ENCODE data around the gene GCN1. TPM values are rescaled to one million over a fixed set of nuclear protein-coding genes. Genes with fewer than 3 reads are reported as not detected.

The GCN1 gene
- total RNA-seq, 1 experiment from 2014 or later: 254 TPM

GRCh38 chr12:120169946-120170345 is 24.6 kb downstream of the GCN1 start:
- CTCF ChIA-PET: no interaction called here
- Histone ChIP-seq H3K4me3 (ENCODE audit: low read length) (no peak overlapping the region), H3K9me3 (ENCODE audit: low read length) (no peaks in the 10 kb centered on the region), H3K27me3 (ENCODE audit: low read length) (no peaks in the 10 kb centered on the region), H3K36me3 (ENCODE audit: low read depth, low read length) (peaks cover 68% of the 10 kb centered on the region), H3F3A (ENCODE audit: low read length, unreplicated experiment) (no peaks in the 10 kb centered on the region), H3K9ac (ENCODE audit: low read length) (no peak overlapping the region), H3K79me2 (ENCODE audit: low read length) (no peaks in the 10 kb centered on the region), H3K27ac (ENCODE audit: low read length) (no peak overlapping the region), H4K20me1 (ENCODE audit: low read length) (no peaks in the 10 kb centered on the region), H3K4me2 (ENCODE audit: low read length) (no peak overlapping the region), H3K4me1 (ENCODE audit: insufficient read depth, low read length) (no peaks in the 10 kb centered on the region), H2AFZ (ENCODE audit: low read length) (no peak overlapping the region), H3K9me2 (replicated peaks; ENCODE audit: low read length) (no peaks in the 10 kb centered on the region)
- TF ChIP-seq EZH2 (IDR thresholded peaks at IDR 0.05; ENCODE audit: low read length, unreplicated experiment): no peak
- no peak for TF ChIP-seq CTCF (conservative IDR thresholded peaks at IDR 0.05; ENCODE audit: low read depth, low read length)
- TF ChIP-seq EZH2phosphoT487 (IDR thresholded peaks at IDR 0.05; ENCODE audit: borderline replicate concordance, low read length): no peak
- ATAC-seq (peak; percentile 52), DNase-seq (no peak)
- no TSS peak for BruUV-seq (replicated peaks)
- POLR2A ChIA-PET (ENCODE audit: unreplicated experiment): no interaction called here
- intact Hi-C loops (cut with micrococcal nuclease): no loop called here

GRCh38 chr12:120168337-120168736 is 26.2 kb downstream of the GCN1 start:
- no peaks in the 10 kb centered on the region for H3F3A ChIP-seq (ENCODE audit: low read length, unreplicated experiment)
- TSS peak; percentile 18 for BruUV-seq (replicated peaks)
- H3K9me3 ChIP-seq (ENCODE audit: low read length): no peaks in the 10 kb centered on the region
- no peak for TF ChIP-seq CTCF (conservative IDR thresholded peaks at IDR 0.05; ENCODE audit: low read depth, low read length)
- TF ChIP-seq EZH2 (IDR thresholded peaks at IDR 0.05; ENCODE audit: low read length, unreplicated experiment): no peak
- TF ChIP-seq EZH2phosphoT487 (IDR thresholded peaks at IDR 0.05; ENCODE audit: borderline replicate concordance, low read length): no peak
- H3K27me3 ChIP-seq (ENCODE audit: low read length): no peaks in the 10 kb centered on the region
- no peak overlapping the region for H3K9ac ChIP-seq (ENCODE audit: low read length)
- no peaks in the 10 kb centered on the region for H3K9me2 ChIP-seq (replicated peaks; ENCODE audit: low read length)
- DNase-seq (no peak), ATAC-seq (peak; percentile 43)
- intact Hi-C loops (cut with micrococcal nuclease): no loop called here
- H3K79me2 ChIP-seq (ENCODE audit: low read length): no peaks in the 10 kb centered on the region
- POLR2A ChIA-PET (ENCODE audit: unreplicated experiment): no interaction called here
- H3K4me3 ChIP-seq (ENCODE audit: low read length): no peak overlapping the region
- no peak overlapping the region for H3K4me2 ChIP-seq (ENCODE audit: low read length)
- H3K4me1 ChIP-seq (ENCODE audit: insufficient read depth, low read length): no peaks in the 10 kb centered on the region
- peaks cover 69% of the 10 kb centered on the region for H3K36me3 ChIP-seq (ENCODE audit: low read depth, low read length)
- H4K20me1 ChIP-seq (ENCODE audit: low read length): no peaks in the 10 kb centered on the region
- H3K27ac ChIP-seq (ENCODE audit: low read length): no peak overlapping the region
- H2AFZ ChIP-seq (ENCODE audit: low read length): no peak overlapping the region
- CTCF ChIA-PET: interaction anchor here (0.6 kb wide), 1 partner anchor 97 kb away, joined by 12 read pairs; the partner anchor contains the start of gene PXN

DNA sequence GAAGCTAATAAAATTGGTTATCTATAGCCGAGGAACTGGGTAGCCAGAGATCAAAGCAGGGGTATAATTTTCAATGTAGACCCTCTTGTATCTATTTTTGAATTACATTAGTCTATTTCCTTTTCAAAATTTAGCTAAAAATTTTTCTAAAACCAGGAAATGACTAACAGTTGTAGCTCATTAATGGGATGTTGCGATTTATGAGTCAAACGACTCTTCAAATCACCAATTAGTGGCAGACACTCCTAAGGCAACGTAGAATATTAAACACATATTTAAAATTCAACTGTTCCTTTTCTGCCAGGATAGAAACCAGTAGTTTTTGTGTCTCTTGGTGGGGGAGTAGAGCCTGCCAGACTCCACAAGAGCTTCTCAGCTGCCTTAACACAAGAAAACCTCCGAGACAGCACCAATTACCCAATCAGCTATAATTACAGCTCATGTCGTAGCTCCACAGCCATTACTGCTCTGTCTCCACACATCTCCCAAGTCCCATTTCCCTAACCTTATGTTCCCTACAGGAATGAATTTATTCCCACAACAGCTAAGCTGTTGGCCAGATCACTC is 26.9 kb downstream of the GCN1 start:
- ChIA-PET CTCF (interaction anchor here (0.6 to 0.9 kb wide), 2 partner anchors 34 to 60 kb away, joined by 3 to 5 read pairs; no protein-coding TSS in a partner anchor), POLR2A (ENCODE audit: unreplicated experiment) (interaction anchor here (0.6 kb wide), 4 partner anchors 9 to 96 kb away, joined by 5 to 33 read pairs (median 18); no protein-coding TSS in a partner anchor)
- Histone ChIP-seq H2AFZ (ENCODE audit: low read length) (no peak overlapping the region), H3K4me2 (ENCODE audit: low read length) (no peak overlapping the region), H3K9me3 (ENCODE audit: low read length) (no peaks in the 10 kb centered on the region), H3K4me1 (ENCODE audit: insufficient read depth, low read length) (no peaks in the 10 kb centered on the region), H3K9me2 (replicated peaks; ENCODE audit: low read length) (no peaks in the 10 kb centered on the region), H3F3A (ENCODE audit: low read length, unreplicated experiment) (no peaks in the 10 kb centered on the region), H3K9ac (ENCODE audit: low read length) (no peak overlapping the region), H3K79me2 (ENCODE audit: low read length) (no peaks in the 10 kb centered on the region), H3K27ac (ENCODE audit: low read length) (no peak overlapping the region), H3K27me3 (ENCODE audit: low read length) (no peaks in the 10 kb centered on the region), H3K4me3 (ENCODE audit: low read length) (no peak overlapping the region), H4K20me1 (ENCODE audit: low read length) (no peaks in the 10 kb centered on the region), H3K36me3 (ENCODE audit: low read depth, low read length) (peaks cover 70% of the 10 kb centered on the region)
- ATAC-seq (0 out of 2 replicates have a peak, but pooled peaks have one; percentile 14), DNase-seq (no peak)
- no TSS peak for BruUV-seq (replicated peaks)
- no peak for TF ChIP-seq EZH2 (IDR thresholded peaks at IDR 0.05; ENCODE audit: low read length, unreplicated experiment)
- TF ChIP-seq CTCF (conservative IDR thresholded peaks at IDR 0.05; ENCODE audit: low read depth, low read length): no peak
- no peak for TF ChIP-seq EZH2phosphoT487 (IDR thresholded peaks at IDR 0.05; ENCODE audit: borderline replicate concordance, low read length)
- intact Hi-C loops (cut with micrococcal nuclease): no loop called here

Data from PC-3 (cell line).